A204.1 (cell line): ENCODE data around the gene FGD4.

Experiments used
- FAIRE-seq: peaks from 2 replicates; lab custom pipeline; 2012; peaks lifted over from hg19 to GRCh38; lab: Jason Lieb, UNC

Gene FGD4

DNA sequence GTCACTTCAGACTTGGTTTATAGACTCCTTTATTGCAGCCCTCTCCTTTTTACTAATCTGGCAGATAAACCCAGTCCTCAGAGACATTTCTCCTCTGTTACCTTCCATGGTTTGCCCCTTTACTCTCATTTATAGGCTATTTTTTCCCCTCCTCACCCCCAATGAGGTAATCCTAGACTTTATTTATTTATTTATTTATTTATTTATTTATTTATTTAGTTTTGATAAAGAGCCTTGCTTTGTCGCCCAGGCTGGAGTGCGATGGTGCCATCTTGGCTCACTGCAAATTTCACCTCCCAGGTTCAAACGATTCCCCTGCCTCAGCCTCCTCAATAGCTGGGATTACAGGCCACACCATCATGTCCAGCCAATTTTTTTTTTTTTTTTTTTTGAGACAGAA is 8.4 kb downstream of the FGD4 start:
- FAIRE-seq: no peak

DNA sequence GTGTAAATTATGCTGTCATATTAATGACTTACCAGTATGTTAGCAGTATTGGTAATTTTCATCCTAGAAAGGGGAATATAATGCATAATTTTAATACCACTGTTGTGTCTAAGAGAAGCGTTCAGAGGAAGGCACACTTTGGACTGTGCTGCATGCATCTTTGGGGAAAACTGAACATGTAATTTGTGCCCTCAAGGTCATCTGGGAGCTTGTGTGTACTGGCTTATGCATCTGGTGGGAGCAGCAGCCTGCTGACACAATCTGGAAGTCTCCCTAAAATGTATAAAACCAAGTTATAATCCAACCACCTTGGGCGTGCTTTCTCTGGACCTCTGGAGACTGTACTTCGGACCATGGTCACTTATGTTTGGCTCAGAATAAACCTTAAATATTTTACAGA is 14.1 kb downstream of the FGD4 start:
- no peak for FAIRE-seq

DNA sequence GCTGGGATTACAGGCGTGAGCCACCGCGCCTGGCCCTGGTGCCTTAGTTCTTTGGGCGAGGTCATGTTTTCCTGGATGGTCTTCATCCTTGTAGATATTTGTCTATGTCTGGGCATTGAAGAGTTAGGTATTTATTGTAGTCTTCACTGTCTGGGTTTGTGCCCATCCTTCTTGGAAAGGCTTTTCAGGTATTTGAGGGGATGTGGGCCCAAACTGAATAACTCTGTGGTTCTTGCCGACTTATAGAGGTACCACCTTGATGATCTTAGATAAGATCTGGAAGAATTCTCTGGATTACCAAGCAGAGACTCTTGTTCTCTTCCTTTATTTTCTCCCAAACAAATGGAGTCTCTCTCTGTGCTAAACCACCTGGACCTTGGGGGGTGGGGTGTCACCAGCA is 18.9 kb downstream of the FGD4 start:
- FAIRE-seq: no peak

DNA sequence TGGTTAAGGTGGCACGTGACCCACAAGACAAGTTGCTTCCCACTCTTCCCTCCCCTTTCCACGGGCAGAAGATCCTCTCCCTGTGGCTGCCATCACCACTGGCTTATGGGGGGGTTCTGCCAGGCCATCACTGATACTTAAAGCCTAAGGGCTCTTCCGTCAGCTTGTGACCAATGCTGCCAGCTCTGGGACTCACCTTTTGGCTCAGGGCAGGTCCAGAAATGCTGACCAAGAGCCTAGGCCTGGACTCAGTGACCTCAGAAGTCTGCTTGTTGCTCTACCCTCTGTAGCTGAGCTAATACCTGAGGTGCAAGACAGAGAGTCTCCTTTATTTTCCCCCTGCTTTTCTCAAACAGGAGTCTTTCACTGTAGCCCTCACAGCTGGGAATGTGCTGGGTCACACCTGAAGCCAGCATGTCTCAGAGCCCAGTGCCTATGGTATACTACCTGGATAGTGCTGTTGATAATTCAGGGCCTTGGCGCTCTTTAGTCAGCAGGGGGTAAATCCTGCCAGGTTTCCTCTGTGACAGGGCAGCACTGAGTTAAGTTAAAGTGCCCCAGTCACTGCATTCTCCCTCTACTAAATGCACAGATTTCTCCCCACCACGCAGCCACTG is 19.7 kb downstream of the FGD4 start:
- FAIRE-seq: no peak

DNA sequence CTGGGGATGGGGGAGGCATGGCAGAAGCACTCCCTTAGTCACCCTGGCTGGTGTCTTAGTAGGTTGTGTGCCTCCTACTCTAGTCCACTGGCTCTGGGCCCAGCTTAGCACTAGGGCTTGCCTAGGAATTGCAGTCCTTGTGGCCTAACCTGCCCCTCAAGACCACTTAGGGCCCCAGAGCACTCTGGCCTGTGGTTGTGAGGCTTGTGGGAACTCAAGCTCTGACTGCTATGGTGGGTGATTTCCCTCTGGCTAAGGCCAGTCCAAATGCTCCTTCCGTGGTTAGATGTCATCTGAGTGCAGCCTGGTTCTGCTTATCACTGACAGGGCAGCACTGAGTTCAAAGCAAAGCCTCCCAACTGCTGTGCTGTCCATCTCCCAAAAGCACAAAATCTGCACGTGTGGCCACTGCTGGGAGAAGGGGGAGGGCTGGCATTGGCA is 20.2 kb downstream of the FGD4 start:
- FAIRE-seq: no peak

DNA sequence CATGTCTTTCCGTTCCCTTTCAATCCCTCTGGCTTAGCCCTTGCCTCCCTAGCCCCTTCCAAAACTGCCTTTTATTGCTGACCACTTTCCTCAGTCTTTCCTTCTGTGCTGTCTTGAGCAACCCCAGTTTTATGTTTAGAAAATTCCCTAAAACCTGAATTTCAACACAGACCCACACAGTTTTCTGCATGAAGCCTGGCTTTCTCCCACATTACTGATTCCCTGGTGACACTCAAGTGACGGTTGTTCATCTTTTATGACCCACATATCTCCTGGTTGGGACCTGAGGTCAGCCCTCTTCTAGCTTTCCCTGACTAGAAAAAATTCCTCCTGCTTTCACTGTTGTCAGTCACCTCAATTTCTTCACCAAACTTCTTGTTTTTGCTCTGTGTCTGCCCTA is 21.0 kb downstream of the FGD4 start:
- FAIRE-seq: no peak

DNA sequence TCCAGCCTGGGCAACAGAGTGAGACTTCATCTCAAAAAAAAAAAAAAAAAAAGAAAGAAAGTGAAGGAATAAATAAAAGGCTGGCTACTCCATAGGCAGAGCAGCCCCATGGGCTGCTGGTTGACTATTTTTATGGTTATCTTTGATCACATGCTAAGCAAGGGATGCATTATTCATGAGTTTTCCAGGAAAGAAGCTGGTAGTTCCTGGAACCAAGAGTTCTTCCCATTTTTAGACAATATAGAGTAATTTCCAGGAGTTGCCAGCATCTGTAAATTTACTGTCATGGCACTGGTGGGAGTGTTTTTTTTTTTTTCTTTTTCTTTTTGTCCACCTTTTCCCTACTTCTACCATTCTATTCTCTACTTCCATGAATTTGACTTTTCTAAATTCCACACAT is 24.2 kb downstream of the FGD4 start:
- FAIRE-seq: no peak

DNA sequence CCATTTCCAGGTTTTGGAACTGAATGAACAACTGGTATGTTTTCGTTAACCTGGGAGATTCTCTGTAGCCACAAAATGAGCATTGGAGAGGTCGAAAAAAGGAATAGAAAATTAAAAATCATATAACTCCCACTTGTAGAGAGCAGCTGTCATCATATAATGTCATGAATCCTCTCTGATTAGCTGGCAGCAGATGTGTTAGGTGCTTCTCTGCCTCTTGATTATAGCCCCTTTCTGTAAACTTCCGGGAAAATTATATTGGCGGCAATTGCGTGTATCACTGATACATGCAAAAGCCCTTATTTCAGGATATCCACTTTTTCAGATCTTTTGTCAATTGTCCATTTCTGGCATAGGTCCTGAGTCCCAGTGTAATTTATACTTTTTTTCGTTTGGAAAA is 31.7 kb downstream of the FGD4 start:
- no peak for FAIRE-seq

DNA sequence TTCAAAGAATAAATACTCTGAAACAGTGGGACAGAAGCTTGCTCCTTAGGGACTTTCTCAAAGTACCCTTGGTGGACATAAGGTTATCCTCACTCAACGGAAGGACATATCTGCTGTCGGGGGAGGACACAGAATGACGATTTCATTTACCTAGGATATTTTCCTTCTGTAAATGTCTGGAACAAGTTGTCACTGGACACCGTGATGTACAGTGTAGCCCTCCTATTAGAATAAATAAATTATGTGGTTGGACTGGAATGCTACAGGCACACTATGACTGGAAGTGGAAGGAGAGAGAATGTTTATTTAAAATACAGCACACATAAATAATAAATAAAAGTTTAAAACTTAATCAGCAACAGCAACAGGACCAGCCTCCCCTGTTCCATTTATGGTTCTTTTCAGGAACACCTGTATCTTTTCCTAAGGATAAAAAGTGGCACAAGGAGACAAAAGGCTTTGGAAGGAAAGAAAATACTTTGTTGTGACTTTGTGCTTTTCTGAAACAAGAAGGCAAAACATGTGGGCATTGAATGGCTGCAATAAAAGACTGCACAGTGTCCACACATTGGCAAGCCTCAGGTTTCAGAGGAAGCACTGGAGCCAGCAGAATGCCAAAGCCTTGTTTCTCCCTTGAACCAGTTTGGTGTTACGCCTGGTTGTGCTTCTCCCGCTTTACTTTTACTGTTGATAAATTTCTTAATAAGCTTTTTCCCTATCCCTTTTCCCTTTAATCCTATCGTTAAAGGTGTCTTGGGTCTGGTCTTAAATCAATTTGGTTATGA is 36.8 kb downstream of the FGD4 start:
- FAIRE-seq: no peak

DNA sequence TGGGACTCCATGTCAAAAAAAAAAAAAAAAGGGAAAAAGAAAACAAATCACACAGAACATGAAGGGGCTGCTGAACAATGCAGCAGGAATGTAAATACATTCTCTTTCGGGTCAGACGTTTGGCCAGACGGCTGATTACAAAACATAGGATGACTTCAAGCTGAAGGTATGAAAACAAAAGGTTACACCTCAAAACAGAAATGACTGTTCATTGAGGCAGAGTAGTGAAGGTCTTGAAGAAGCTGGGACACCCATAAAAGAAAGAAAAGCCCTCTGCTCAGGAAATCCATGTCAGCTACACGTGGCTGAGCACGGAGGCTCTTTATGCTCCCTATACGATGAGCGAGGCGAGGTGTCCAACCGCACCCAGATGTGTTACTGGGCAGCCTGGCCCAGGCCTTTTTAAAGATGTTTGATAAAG is 37.7 kb downstream of the FGD4 start:
- FAIRE-seq: no peak

DNA sequence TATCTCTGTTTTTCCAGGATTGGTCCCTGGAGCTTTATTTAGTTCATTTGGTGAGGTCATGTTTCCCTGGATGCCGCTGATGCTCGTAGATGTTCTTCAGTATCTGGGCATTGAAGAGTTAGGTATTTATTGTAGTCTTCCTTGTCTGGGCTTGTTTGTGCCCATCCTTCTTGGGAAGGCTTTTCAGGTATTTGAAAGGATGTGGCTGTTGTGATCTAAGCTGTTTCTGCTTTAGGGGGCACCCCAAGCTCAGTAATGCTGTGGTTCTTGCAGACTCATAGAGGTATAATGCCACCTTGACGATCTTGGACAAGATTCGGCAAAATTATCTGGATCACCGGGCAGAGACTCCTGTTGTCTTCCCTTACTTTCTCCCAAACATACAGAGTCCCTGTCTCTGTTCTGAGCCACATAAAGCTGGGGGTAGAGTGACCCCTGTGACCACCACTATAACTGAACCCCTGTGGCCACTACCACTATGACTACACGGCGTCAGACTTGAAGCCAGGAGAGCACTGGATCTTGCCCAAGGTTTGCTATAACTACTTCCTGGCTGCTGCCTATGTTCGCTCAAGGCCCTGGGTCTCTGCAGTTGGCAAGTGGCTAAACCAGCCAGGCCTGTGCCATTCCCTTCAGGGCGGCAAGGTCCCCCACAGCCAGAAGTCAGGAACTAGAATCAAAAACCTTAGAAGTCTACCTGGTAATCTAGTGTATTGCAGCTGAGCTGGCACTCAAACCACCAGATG is 40.9 kb downstream of the FGD4 start:
- no peak for FAIRE-seq

DNA sequence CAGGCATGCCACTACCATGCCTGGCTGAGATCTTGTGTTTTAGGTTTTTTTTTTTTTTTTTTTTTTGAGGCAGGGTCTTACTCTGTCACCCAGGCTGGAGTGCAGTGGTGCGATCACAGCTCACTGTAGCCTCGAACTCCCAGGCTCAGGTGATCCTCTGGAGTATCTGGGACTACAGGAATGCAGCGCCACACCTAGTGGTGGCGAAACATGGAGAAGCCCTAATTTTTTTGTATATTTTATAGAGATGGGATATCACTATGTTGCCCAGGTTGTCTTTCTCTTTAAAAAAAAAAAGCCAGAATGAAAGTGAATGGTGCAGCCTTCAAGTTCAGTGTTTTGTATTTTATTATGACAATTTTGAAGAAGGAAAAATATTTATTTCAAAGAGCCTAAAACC is 44.1 kb downstream of the FGD4 start:
- FAIRE-seq: no peak

DNA sequence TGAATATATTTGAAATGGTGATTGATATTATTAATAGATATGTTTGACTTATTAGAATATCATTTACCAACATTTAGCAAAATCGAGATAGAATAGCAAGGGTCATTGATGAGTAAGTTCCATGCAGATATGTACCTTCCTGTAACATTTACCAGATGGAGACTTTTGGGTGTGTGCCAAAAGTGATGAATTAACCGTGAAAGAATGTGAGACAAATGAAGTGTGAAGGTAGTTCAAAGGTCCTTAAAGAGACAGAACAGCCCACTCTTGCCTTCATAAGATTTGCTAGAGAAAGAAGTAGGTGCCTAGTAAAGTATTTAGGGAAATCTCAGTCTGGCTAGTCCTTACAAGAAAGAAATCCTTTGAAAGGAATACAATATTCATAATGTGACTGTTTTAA is 45.5 kb downstream of the FGD4 start:
- FAIRE-seq: no peak

DNA sequence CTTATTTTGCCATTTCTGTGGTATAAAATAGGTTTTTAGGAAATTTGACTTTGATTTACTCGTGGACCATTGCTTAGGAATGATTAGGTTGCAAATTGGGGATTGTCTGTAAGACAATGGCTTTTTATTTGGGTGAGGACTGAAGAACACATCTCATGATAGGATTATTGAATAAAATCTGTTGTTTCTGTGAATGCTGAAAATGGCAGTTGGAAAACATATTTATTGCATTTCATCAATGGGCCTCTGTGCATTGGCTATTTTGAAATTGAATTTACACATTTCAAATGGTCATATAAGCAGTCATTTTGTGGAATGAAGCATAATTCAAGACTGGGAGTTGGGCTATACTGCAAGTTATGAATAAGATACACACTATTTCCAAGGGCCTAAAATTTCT is 46.0 kb downstream of the FGD4 start:
- FAIRE-seq: no peak

DNA sequence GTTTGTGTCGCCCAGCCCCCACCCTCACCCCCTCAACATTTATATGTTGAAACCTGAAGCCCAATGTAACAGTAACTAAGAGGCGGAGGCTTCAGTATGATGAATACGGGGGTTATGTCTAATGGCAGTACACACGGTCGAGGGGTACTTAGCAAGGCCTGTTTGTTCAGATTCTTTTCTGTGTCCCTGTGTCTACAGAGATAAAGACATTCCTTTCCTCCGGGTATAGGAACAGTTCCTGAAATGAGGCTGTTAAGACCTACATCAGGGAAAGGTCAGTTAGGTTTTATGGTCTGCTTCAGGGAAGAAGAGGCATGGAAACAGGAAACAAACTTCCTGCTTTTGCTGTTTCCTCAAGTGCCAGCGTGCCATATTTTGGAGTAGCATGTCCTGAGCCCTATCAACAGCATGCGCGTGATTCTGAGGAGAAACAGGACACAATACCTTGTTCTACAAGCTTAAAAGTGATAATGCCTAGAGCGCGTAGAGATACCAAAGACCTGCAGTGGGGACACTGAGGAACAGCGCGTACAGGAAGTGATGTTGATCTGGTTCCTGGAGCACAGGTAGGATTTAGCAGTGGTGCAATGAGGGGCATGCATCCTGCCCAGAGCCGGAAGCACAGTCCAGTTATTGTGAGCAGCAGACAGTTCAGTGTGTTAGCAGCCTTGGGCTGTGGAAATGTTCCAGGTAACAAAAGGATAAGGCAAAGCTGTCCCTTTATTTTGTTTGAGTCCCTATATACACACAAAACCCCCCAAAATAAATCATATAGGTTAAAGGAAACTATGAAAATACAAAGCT is 47.2 kb downstream of the FGD4 start:
- FAIRE-seq: no peak

DNA sequence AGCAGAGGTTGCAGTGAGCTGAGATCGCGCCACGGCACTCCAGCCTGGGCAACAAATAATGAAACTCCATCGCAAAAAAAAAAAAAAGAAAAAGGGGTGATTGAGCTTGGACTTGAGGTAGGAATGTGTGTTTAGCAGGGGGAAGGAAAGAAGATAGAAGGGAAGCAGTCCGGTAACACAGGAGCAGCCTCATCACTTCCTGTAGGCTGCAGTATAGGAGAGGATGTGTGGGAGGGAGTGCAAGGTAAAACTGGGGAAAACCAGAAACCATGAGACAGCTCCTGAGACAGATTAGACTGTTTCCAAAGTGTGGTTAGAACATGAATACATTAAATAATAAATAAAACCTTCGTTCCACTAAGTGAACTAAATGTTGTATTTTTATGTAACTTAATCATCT is 49.2 kb downstream of the FGD4 start:
- FAIRE-seq: no peak

DNA sequence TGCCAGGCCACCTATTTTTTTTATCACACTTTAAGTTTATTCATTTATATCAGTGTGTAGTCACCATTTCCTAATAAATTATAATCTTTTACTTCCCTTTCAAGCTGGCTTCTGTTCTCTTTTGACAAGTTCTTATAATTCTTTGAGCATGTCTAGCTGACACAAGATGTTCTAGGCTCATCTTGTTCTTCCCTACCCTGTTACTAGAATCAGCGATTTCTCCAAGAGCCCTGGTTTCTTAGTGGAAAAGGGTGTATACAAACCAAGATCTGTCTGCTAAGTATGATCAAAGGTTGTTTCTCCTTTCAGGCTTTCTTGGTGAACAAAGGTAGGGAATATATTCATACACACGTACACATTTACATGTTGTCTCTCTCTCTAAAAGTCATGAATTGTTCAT is 51.0 kb downstream of the FGD4 start:
- no peak for FAIRE-seq

DNA sequence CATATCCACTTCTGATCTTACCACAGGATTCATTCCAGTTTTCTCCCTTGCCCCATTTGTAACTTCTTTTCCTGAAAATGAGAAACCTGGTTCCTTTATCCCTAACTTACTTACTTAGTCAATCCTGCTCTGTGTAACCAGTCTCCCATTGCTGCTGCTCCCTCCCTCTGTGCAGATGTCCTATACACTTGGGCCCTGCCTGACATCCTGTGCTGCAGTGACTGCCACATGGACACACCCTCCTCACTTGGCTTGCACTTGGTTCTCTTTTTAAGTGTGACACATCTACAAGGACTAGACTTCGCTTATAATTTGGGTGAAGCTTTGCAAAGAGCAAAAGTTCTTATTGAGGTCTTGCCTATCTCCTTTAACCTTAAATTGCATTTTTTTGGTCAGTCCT is 51.4 kb downstream of the FGD4 start:
- FAIRE-seq: no peak

DNA sequence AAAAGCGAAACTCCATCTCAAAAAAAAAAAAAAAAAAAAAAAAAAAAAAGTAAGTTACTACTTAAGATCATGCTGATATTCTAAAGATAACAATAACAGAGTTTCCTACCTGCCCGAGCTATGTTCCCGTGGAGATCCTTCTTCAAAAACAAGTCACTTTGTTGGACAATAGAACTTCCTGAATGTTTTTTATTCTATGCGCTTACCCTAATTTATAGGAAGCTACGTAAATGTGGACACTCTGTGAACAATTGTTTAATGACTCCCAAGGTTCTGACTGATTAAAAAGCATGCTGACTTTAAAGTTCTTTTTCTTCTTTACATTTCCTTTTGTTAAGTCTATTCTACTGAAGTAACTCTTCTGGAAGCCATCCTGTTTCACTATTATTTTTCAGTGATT is 52.5 kb downstream of the FGD4 start:
- no peak for FAIRE-seq

DNA sequence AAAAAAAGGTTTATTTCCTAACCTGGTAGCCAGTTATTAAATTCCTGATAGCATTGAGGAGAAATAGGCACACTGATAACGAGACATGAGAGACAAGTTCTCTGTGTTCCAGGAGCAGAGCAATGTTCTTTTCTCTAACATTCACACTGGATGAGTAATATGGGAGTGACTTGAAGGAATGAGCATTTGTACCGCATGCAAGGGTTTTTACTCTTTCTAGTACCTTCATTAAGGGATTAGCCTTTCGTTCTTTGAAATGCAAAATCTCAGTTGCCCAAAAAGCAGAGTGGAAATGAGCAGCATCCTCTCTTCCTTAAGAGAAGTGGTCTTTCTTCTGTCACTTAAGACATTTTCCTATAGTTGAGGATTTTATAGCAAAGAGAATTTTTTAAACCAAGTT is 54.7 kb downstream of the FGD4 start:
- no peak for FAIRE-seq

DNA sequence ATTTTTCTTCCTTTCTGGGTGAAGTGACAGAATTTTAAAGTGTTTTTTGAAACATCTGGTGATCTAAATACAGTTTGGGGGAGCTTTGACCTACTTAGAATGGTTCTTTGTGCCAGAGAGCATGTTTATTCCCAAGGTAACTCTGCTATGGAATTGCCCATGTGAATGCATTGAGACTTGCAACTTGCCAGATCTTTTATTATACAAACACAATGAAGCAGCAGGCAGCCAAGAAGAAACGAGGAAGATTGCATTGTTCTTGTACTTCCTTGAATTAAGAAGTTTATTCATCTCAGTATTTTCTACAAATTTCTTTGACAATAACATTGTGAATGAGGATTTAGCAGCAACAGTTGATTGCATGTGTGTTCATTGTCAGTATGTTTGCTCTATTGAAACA is 55.5 kb downstream of the FGD4 start:
- FAIRE-seq: no peak

DNA sequence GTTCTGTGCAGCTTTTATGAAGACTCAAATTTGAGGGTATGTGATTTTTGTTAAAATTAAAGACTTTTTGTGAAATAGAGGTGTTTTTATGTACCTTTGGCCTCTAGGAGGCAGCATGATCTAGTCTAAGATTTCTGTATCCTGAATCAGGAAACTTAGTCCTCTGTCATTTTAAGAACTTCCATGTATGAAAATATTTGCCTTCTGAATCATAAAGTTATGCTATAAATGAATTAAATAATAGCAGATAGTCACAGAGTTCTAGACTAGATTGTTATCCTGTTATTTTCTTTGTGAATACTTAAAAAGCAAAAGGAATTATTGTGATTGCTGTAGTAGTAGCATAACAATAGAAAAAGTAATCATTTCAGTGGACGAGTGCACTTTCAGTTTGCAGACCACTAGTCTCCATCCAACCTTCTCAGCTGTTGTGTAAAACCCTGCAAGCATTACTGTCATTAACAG is 56.3 kb downstream of the FGD4 start:
- FAIRE-seq: peak; percentile 99
